ENCODE results near the gene HSPA1A. TPM values are rescaled to one million over a fixed set of nuclear protein-coding genes. Genes with fewer than 3 reads are reported as not detected.
"Not testable (repeated sequence)": the region's sequence is repeated elsewhere in the genome, so short reads cannot be mapped to it uniquely, and the experiment has no call there.

The HSPA1A gene
- polyA plus RNA-seq, 4 donors: 9.7 to 49.6 (median 25.7) TPM

GRCh38 chr6:31791324-31792089 lies 23.8 kb upstream of the HSPA1A start:
- no peak for FAIRE-seq
- peaks cover 0 to 5% (median 2%) of the 10 kb centered on the region in 3 donors for H3K4me1 ChIP-seq (ENCODE audit: control insufficient read depth in 3 of 3, insufficient read depth in 2 of 3, low read depth in 1 of 3, low read length in 2 of 3)
- no peak overlapping the region for H3K4me3 ChIP-seq (ENCODE audit: low read depth in 1 of 3, low read length in 3 of 3)
- peak in 1 of 2 donors; percentile 61 for DNase-seq
- 71 to 75% (median 74%) methylated on average over 11 to 12 of the region's 12 CpGs for WGBS, 3 donors
- H3K27me3 ChIP-seq (ENCODE audit: control insufficient read depth in 3 of 3, insufficient read depth in 3 of 3, low read length in 3 of 3): no peaks in the 10 kb centered on the region
- no peaks in the 10 kb centered on the region for H3K9me3 ChIP-seq (ENCODE audit: control insufficient read depth in 2 of 2, insufficient read depth in 1 of 2, low read depth in 1 of 2, low read length in 1 of 2)
- no peak overlapping the region for H3K27ac ChIP-seq (ENCODE audit: low read depth in 1 of 3, low read length in 2 of 3)
- H3K36me3 ChIP-seq (ENCODE audit: control insufficient read depth in 3 of 3, insufficient read depth in 2 of 3, low read depth in 1 of 3, low read length in 3 of 3): peaks cover 0 to 48% (median 6%) of the 10 kb centered on the region in 3 donors

GRCh38 chr6:31792090-31792374 lies 23.3 kb upstream of the HSPA1A start:
- Histone ChIP-seq H3K27me3 (ENCODE audit: control insufficient read depth in 3 of 3, insufficient read depth in 3 of 3, low read length in 3 of 3) (no peaks in the 10 kb centered on the region), H3K27ac (ENCODE audit: low read depth in 1 of 3, low read length in 2 of 3) (no peak overlapping the region), H3K4me1 (ENCODE audit: control insufficient read depth in 3 of 3, insufficient read depth in 2 of 3, low read depth in 1 of 3, low read length in 2 of 3) (peaks cover 0 to 5% (median 2%) of the 10 kb centered on the region in 3 donors), H3K4me3 (ENCODE audit: low read depth in 1 of 3, low read length in 3 of 3) (no peak overlapping the region), H3K9me3 (ENCODE audit: control insufficient read depth in 2 of 2, insufficient read depth in 1 of 2, low read depth in 1 of 2, low read length in 1 of 2) (no peaks in the 10 kb centered on the region), H3K36me3 (ENCODE audit: control insufficient read depth in 3 of 3, insufficient read depth in 2 of 3, low read depth in 1 of 3, low read length in 3 of 3) (peaks cover 0 to 45% (median 6%) of the 10 kb centered on the region in 3 donors)
- FAIRE-seq: no peak
- no peak for DNase-seq
- WGBS, 3 donors: 78 to 95% (median 79%) methylated on average over 3 of the region's 3 CpGs

GRCh38 chr6:31792761-31793171 lies 22.6 kb upstream of the HSPA1A start:
- Histone ChIP-seq H3K27me3 (ENCODE audit: control insufficient read depth in 3 of 3, insufficient read depth in 3 of 3, low read length in 3 of 3) (no peaks in the 10 kb centered on the region), H3K9me3 (ENCODE audit: control insufficient read depth in 2 of 2, insufficient read depth in 1 of 2, low read depth in 1 of 2, low read length in 1 of 2) (no peaks in the 10 kb centered on the region), H3K36me3 (ENCODE audit: control insufficient read depth in 3 of 3, insufficient read depth in 2 of 3, low read depth in 1 of 3, low read length in 3 of 3) (peaks cover 0 to 48% (median 6%) of the 10 kb centered on the region in 3 donors), H3K4me3 (ENCODE audit: low read depth in 1 of 3, low read length in 3 of 3) (no peak overlapping the region), H3K27ac (ENCODE audit: low read depth in 1 of 3, low read length in 2 of 3) (no peak overlapping the region), H3K4me1 (ENCODE audit: control insufficient read depth in 3 of 3, insufficient read depth in 2 of 3, low read depth in 1 of 3, low read length in 2 of 3) (peaks cover 0 to 5% (median 2%) of the 10 kb centered on the region in 3 donors)
- DNase-seq (no peak), FAIRE-seq (no peak)
- 86 to 94% (median 89%) methylated on average over 8 to 12 of the region's 12 CpGs for WGBS, 3 donors

- H3K9me3 ChIP-seq (ENCODE audit: control insufficient read depth in 2 of 2, insufficient read depth in 1 of 2, low read depth in 1 of 2, low read length in 1 of 2); DNase-seq; FAIRE-seq; H3K27me3 ChIP-seq (ENCODE audit: control insufficient read depth in 3 of 3, insufficient read depth in 3 of 3, low read length in 3 of 3); H3K4me1 ChIP-seq (ENCODE audit: control insufficient read depth in 3 of 3, insufficient read depth in 2 of 3, low read depth in 1 of 3, low read length in 2 of 3); H3K27ac ChIP-seq (ENCODE audit: low read depth in 1 of 3, low read length in 2 of 3); H3K4me3 ChIP-seq (ENCODE audit: low read depth in 1 of 3, low read length in 3 of 3): not testable (repeated sequence)
- H3K36me3 ChIP-seq (ENCODE audit: control insufficient read depth in 3 of 3, insufficient read depth in 2 of 3, low read depth in 1 of 3, low read length in 3 of 3): peaks cover 0 to 49% (median 6%) of the 10 kb centered on the region in 3 donors
- WGBS, 3 donors: 93 to 96% (median 95%) methylated on average over 6 of the region's 6 CpGs
These were observed 21.5 kb upstream of the HSPA1A start for GRCh38 chr6:31793927-31794245.

- Histone ChIP-seq H3K27ac (ENCODE audit: low read depth in 1 of 3, low read length in 2 of 3) (peak overlapping the region; percentile 86 to 99 (median 93)), H3K36me3 (ENCODE audit: control insufficient read depth in 3 of 3, insufficient read depth in 2 of 3, low read depth in 1 of 3, low read length in 3 of 3) (peaks cover 0 to 51% (median 6%) of the 10 kb centered on the region in 3 donors), H3K27me3 (ENCODE audit: control insufficient read depth in 3 of 3, insufficient read depth in 3 of 3, low read length in 3 of 3) (no peaks in the 10 kb centered on the region), H3K9me3 (ENCODE audit: control insufficient read depth in 2 of 2, insufficient read depth in 1 of 2, low read depth in 1 of 2, low read length in 1 of 2) (no peaks in the 10 kb centered on the region), H3K4me3 (ENCODE audit: low read depth in 1 of 3, low read length in 3 of 3) (peak overlapping the region; percentile 79 to 98 (median 83)), H3K4me1 (ENCODE audit: control insufficient read depth in 3 of 3, insufficient read depth in 2 of 3, low read depth in 1 of 3, low read length in 2 of 3) (peaks cover 0 to 5% (median 2%) of the 10 kb centered on the region in 3 donors)
- FAIRE-seq: no peak
- 2 to 13% (median 3%) methylated on average over 7 of the region's 7 CpGs for WGBS, 3 donors
- peak; percentile 32 to 48 for DNase-seq
These were observed 21.0 kb upstream of the HSPA1A start for GRCh38 chr6:31794294-31794865.

DNA sequence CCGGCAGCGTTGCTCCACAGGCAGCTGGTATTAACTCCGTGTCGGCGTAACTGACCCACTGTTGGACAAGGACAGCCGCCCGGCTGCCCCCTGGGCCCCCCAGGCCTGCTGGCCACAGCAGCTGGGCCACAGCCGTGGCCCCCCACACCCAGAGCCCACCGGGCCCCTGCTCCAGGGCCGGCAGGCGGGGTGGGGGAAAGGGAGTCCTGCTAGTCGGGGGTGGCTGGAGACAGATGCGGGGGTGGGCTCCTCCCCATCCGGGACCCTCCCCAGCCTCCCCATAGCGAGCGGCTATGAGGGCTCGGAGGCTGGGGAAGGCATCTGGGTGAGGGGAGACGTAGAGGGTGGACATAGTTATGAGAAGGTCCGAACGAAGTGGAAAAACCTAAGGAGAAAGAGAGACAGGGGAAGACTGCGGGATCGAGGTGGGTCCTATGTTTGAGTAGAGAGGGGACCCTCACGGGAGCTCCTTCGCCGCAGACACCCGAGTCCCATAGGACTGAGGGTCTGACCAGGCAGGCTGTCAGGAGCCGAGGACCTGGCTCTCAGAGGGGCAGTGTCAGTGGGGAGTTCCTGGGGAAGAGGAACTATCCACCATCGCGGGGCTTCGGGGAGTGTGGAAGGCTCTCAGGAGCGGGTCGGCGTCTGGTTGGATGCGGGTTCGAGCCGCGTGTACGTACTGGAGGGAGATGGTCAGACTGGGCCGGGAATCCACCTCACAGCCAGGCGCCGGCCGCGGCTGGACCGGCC lies 20.3 kb upstream of the HSPA1A start:
- H3K4me1 ChIP-seq (ENCODE audit: control insufficient read depth in 3 of 3, insufficient read depth in 2 of 3, low read depth in 1 of 3, low read length in 2 of 3): peaks cover 0 to 5% (median 2%) of the 10 kb centered on the region in 3 donors
- peak overlapping the region; percentile 79 to 98 (median 83) for H3K4me3 ChIP-seq (ENCODE audit: low read depth in 1 of 3, low read length in 3 of 3)
- H3K27ac ChIP-seq (ENCODE audit: low read depth in 1 of 3, low read length in 2 of 3): peak overlapping the region; percentile 86 to 99 (median 93)
- no peak for DNase-seq
- no peak for FAIRE-seq
- WGBS, 3 donors: 0 to 1% (median 1%) methylated on average over 41 to 44 of the region's 44 CpGs
- peaks cover 0 to 47% (median 6%) of the 10 kb centered on the region in 3 donors for H3K36me3 ChIP-seq (ENCODE audit: control insufficient read depth in 3 of 3, insufficient read depth in 2 of 3, low read depth in 1 of 3, low read length in 3 of 3)
- H3K27me3 ChIP-seq (ENCODE audit: control insufficient read depth in 3 of 3, insufficient read depth in 3 of 3, low read length in 3 of 3): no peaks in the 10 kb centered on the region
- no peaks in the 10 kb centered on the region for H3K9me3 ChIP-seq (ENCODE audit: control insufficient read depth in 2 of 2, insufficient read depth in 1 of 2, low read depth in 1 of 2, low read length in 1 of 2)

DNA sequence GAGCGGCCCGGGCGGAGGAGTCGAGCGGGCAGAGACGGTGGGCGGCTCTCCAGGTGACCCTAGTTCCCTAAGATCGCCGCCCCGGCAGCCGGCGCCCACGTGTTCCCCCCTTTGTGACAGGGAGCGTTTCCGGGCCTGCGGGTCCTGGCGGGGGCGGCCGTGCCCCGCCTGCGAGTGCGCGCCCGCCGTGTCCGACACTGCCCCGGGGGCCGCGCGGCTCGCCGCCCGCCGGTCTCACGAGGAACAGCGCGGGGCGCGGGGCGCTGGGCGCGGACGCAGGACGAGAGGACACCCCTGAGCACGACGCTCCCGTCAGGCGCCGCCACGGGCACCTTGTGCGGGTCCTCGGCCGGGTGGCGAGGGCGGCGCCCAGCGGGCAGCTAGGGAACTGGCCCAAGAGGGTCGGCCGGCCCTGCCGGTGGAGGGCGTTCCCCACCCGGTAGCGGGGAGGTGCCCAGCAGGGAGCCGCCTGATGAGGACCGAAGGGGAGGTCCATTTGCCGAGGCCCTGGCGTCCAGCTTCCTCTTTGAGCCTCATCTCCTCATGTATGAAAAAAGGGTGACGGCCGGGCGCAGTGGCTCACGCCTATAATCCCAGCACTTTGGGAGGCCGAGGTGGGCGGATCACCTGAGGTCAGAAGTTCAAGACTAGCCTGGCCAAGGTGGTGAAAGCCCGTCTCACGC lies 19.6 kb upstream of the HSPA1A start, which contains the start of gene VARS1:
Gene VARS1, minus strand, starts transcription at position 137 of the 683 bp plus-strand sequence. CDS start 535 bp downstream, outside the sequence.
- Histone ChIP-seq H3K4me1 (ENCODE audit: control insufficient read depth in 3 of 3, insufficient read depth in 2 of 3, low read depth in 1 of 3, low read length in 2 of 3) (peaks cover 0 to 5% (median 2%) of the 10 kb centered on the region in 3 donors), H3K9me3 (ENCODE audit: control insufficient read depth in 2 of 2, insufficient read depth in 1 of 2, low read depth in 1 of 2, low read length in 1 of 2) (no peaks in the 10 kb centered on the region), H3K27me3 (ENCODE audit: control insufficient read depth in 3 of 3, insufficient read depth in 3 of 3, low read length in 3 of 3) (no peaks in the 10 kb centered on the region), H3K4me3 (ENCODE audit: low read depth in 1 of 3, low read length in 3 of 3) (peak within 1 kb of the TSS; percentile 79 to 98 (median 83)), H3K27ac (ENCODE audit: low read depth in 1 of 3, low read length in 2 of 3) (peak within 1 kb of the TSS; percentile 86 to 99 (median 93)), H3K36me3 (ENCODE audit: control insufficient read depth in 3 of 3, insufficient read depth in 2 of 3, low read depth in 1 of 3, low read length in 3 of 3) (peaks cover 0 to 42% (median 6%) of the 10 kb centered on the region in 3 donors)
- DNase-seq (peak; percentile 92 to 96), FAIRE-seq (no peak)
- 0 to 1% (median 1%) methylated on average over 46 to 75 of the region's 75 CpGs for WGBS, 3 donors

GRCh38 chr6:31796993-31797385 lies 18.4 kb upstream of the HSPA1A start:
- Histone ChIP-seq H3K27ac (ENCODE audit: low read depth in 1 of 3, low read length in 2 of 3) (peak overlapping the region in 1 of 3 donors; percentile 41), H3K9me3 (ENCODE audit: control insufficient read depth in 2 of 2, insufficient read depth in 1 of 2, low read depth in 1 of 2, low read length in 1 of 2) (no peaks in the 10 kb centered on the region), H3K27me3 (ENCODE audit: control insufficient read depth in 3 of 3, insufficient read depth in 3 of 3, low read length in 3 of 3) (no peaks in the 10 kb centered on the region), H3K4me1 (ENCODE audit: control insufficient read depth in 3 of 3, insufficient read depth in 2 of 3, low read depth in 1 of 3, low read length in 2 of 3) (peaks cover 0 to 5% (median 2%) of the 10 kb centered on the region in 3 donors), H3K36me3 (ENCODE audit: control insufficient read depth in 3 of 3, insufficient read depth in 2 of 3, low read depth in 1 of 3, low read length in 3 of 3) (peaks cover 4 to 38% (median 5%) of the 10 kb centered on the region in 3 donors), H3K4me3 (ENCODE audit: low read depth in 1 of 3, low read length in 3 of 3) (no peak overlapping the region)
- WGBS, 3 donors: 94 to 96% (median 95%) methylated on average over 2 of the region's 2 CpGs
- FAIRE-seq (no peak), DNase-seq (no peak)
